Measurements from ENCODE around the gene PKP3.

The PKP3 gene

DNA sequence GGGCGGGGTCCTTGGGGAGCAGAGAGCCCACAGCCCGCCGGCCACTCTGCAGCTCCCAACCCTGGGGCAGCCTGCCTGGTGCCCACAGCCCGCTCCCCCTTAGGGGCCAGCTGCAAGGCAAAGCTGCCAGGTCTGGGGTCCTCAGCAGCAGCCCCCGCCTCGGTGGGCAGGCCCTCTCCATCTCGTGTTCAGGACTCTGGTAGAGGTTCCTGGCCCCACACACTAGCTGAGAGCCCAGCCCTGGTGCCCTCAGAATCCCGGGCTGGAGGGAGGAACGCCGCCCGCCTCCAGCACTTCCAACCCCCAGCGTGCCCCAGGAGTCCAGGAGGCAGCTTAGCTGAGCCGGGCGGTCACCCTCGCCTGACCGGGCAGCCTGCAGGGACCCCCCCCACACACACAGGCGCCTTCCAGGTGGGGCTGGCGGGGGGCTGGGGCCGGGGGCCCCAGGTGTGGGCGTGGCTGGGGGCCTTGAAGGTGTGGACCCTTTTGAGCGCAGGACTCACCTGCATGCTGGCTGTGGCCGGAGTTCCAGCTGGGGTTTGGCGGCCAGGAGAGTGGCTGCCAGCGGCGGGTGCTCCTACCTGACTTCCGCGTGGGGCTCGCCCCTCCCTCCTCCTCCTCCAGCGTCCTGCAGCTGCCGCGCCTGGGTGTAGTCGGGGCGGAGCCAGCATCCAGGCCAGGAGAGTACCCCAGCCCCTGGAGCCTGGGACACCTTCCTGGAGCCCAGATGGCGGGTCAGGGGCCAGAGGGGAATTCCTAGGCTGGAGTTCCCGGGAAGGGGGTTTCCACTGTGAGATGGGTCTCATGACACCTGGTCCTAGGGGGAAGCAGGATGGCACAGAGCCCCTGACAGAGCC lies 47.6 kb downstream of the PKP3 start, which contains the start of gene ANO9:
ANO9 (minus strand) TSS at position 594 of the 857 bp plus-strand sequence; CDS start at position 509, 85 bp downstream.
- DNase-seq (ENCODE audit: low read depth in 2 of 3, low spot score in 1 of 3): peak; percentile 24 to 56 (median 48)

DNA sequence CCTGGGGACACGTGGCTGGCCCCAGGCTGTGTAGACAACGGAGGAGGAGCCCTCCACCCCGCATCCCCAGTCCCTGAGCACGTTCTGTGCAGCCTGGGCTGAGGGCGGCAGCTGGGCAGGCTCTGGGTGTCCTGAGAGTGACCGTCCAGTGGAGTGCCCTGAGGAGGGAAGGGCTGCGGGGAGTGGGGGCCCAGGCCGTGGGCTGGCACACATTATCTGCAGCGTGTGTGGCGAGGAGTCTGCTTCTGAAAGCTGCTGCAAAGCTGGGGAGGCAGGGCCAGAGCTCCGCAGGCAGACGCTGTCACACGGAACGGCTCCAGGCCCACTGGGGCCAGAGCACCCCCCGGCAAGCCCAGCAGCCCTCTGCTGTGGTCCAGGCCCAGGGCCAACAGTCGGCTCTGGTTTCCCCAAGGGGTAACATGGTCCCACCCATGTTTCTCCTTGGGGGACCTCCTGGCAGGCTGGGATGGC lies 48.6 kb downstream of the PKP3 start:
- no peak for DNase-seq (ENCODE audit: low read depth in 2 of 3, low spot score in 1 of 3)

DNA sequence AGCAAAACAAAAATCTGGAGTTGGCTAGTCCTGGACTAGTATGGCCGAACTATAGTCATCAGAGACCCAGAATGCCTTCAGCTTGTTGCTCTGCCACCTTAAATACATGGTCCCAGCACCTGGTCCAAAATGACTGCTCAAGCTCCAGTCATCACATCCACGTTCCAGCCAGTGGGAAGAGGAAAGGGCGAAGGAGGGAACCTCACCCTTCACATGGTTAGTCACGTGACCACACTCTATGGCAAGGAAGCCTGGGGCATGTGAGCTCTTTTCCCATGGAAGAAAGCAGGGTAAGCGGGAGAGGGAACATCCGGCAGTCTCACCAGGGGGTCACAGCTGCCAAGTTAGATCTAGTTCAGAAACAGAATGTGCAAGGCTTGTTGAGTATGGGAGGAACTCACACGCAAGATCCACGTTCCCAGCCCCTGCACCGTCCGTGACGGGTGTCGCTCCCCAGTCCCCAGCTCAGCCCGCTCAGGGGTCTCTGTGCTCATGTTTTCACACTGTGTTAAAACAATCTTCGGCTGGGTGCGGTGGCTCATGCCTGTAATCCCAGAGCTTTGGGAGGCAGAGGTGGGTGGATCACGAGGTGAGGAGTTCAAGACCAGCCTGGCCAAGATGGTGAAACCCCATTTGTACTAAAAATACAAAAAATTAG lies 49.7 kb downstream of the PKP3 start:
- no peak for DNase-seq (ENCODE audit: low read depth in 2 of 3, low spot score in 1 of 3)

DNA sequence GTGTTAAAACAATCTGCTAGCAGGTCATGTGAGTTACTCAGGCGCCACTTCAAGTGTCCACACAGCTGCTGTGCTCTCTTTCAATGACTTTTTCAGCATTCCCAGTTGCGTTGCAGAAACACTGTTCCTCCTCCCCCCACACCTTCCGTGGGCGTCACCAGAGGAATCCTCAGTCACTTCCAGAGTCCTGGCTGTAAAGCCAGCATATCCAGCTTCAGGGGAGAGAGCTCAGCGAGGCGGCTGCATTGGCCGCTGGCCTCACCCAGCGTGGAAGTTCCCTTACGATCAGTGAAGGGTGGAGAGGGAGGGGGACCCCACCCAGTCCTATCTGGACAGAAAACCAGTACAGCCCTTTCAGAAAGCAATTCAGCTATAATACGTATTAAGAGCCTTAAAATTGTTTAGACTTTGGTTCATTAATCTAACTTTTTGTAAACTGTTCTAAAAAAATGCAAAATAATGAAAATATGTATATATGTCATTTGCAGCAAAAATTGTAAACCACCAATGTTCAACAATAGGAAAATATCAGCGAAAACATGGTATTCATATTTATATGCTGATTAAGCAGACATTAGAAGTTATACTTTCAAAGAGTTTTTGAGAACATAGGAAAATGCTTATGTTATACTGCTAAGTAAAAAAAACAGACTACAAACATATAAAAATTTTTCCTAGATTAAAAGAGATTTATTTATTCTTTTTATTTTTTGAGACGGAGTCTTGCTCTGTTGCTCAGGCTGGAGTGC lies 50.6 kb downstream of the PKP3 start:
- DNase-seq (ENCODE audit: low read depth in 2 of 3, low spot score in 1 of 3): no peak

DNA sequence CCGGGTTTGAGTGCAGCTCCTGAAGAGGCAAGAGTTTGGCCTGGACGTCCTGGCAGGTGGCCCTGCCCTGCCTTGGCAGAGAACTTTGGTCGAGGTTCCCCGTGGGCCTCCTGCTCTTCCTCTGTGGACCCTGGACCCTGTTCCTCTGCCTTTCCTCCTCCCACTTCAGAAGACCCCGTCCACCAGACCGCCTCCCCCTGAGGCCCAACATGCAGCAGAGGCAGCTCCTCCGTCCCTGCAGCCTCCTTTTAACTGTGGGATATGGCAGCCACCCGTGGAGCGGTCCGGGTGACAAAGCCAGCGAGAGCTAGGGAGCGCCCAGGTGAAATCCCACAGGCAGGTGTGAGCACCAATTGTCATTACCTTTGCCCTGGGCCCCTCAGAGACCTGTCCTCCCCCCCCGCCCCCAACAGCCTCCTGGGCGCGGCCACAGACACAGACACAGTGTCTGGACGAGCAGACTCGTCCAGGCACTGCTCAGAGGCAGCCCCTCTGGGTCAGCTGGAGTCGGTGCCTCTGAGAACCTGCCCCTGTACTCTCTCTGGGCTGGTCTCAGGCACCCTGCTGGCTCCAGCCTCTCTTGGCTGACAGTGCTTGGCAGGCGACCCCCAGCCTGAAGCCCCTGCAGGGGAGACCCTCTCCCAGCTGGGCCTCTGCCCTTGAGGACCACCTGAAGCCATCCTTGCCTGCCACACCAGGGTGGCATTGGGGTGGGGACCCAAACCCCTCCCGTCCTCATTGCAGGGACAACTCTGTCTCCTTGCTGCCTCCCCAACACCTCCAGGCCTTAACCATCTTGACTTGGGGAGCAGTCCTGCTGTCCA lies 52.0 kb downstream of the PKP3 start:
- DNase-seq (ENCODE audit: low read depth in 2 of 3, low spot score in 1 of 3): no peak

DNA sequence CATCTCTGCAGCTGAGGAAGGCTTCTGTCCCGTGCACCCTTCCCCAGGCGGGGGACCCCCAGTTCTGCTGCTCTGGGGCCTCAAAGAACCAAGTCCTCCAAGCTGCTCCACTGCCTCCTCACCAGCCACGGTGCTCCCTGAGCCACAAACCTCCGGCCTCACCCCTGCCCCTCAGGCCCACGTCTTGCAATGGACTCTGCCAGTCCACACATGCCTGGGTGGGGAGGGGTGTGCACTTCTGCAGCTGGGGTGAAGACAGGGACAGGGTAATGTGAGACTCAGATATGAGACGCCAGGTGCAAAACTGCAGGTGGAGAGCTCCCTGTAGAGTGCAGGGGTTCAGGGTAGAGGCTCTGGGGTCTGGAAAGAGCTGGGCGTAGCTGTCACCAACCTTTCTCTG lies 52.9 kb downstream of the PKP3 start:
- DNase-seq (ENCODE audit: low read depth in 2 of 3, low spot score in 1 of 3): no peak

DNA sequence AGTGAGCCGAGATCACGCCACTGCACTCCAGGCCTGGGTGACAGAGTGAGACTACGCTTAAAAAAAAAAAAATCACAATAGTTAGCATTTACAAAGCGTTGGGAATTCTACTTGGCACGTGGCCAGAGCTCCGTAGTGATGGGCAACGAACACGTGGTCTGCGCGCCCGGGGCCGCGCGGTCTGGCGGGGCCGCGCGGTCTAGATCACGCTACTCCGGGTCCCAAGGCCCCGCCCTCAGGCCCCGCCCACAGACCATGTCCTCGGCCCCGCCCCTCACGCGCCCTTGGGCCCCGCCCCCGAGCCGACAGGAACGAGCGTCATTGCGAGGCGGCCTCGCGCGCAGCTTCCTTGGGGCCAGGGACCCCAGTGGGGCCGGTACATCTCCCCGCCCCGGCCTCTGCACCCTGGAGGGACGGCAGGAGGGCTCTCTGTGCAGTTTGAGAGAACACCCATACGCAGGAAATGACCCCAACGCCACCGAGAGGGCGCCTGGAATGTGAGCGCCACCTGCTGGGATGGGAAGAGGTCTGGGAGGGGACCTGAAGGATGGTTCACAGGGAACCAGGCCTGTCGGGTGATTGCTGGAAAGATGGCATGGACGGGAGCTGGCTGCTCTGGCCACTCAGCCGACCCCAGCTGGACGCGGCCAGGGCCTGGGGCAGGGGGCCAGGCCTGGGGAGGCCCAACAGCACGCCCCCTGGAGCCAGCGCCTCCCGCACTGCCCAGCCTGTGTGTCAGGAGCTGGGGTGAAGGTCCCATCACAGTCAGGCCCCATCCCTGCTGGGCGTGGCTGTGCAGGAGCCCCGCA lies 54.1 kb downstream of the PKP3 start:
- peak; percentile 91 to 98 (median 98) for DNase-seq (ENCODE audit: low read depth in 2 of 3, low spot score in 1 of 3)

DNA sequence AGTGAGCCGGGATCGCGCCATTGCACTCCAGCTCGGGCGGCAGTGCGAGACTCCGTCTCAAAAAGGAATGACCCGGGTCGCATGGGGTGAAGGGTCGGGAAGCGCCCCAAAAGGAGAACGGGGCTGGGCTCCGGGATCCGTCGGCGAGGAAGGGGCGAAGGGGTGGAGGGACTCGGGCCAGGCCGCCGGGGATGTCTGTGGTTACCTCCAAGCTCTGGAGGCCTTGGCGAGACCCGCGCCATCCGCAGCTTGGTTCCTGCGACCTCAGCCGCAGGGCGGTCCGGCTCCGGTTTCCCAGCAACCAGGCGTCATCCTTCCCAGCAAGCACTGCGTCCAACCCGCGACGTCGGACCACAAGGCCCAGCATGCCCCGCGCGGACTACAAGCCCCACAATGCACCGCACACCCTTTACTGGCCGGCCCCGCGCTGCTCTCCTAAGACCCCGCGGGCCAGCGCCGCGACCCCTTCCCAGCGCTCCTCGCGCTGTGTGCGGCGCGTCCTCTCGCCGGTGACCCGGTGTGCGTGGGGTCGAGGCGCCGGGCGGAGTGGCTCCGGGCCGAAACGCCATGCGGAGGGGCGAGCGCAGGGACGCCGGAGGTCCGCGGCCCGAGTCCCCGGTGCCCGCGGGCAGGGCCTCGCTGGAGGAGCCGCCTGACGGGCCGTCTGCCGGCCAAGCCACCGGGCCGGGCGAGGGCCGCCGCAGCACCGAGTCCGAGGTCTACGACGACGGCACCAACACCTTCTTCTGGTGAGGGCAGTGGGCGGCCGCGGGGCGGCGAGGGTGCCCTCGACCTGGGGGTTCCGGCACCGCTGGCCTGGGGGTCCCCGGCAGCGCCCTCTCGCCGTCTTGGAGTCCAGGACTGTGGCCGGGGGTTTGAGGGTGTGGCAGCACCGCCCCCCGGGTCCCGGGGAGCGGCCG lies 56.1 kb downstream of the PKP3 start, which contains the start of gene PTDSS2:
PTDSS2 (plus strand) TSS at position 391 of the 920 bp plus-strand sequence; CDS start at position 568, 177 bp downstream.
- DNase-seq (ENCODE audit: low read depth in 2 of 3, low spot score in 1 of 3): peak; percentile 90 to 94 (median 92)

DNA sequence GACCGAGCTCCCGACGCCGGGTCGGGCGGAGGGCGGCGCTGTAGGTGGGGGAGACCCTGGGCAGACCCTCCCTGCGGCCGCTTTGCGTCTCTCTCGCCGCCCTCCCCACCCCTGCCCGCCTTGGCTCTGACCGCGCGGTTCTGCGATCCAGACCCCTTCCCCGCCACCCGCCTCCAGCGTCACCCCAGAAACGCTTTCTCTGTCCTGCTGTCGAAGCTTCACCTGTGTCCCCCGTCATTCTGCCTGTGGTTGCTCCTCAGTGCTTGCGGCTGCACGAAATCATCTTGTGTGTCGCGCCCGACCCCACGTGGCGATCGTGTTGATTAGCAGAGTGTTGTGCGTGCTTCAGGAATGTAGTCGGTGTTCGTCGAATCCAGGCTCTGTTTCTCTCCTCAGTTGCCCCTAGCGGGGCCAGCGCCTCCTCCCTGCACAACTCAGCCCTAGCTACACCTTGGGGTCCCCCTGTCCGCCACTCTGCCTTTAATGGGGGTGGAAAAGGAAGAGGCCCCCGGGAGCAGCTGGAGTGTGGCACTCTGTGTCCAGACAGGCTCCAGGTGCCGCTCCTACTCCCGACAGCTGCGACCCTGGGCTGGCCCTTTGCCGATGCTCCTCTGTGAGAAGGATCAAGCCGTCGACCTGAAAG lies 56.9 kb downstream of the PKP3 start:
- peak; percentile 42 to 58 (median 48) for DNase-seq (ENCODE audit: low read depth in 2 of 3, low spot score in 1 of 3)

DNA sequence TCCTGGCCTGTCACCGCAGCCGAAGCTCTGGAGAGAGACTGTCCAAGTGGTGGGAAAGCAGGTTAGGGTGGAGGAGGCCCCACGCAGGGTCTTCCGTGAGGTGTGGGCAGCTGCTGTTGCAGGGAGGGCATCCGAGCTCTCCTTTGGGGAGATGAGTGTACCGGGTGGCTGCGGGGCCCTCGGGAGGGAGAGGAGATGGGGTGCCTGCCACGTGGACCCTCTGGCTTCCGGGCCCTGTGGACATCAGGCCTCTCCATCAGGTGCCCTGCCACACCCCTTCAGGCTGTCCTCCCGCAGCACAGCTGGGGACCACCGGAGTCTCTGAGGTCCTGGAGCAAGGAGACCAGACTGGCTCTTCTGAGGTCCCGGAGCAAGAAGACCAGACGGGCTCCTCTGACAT lies 57.7 kb downstream of the PKP3 start:
- DNase-seq (ENCODE audit: low read depth in 2 of 3, low spot score in 1 of 3): no peak

DNA sequence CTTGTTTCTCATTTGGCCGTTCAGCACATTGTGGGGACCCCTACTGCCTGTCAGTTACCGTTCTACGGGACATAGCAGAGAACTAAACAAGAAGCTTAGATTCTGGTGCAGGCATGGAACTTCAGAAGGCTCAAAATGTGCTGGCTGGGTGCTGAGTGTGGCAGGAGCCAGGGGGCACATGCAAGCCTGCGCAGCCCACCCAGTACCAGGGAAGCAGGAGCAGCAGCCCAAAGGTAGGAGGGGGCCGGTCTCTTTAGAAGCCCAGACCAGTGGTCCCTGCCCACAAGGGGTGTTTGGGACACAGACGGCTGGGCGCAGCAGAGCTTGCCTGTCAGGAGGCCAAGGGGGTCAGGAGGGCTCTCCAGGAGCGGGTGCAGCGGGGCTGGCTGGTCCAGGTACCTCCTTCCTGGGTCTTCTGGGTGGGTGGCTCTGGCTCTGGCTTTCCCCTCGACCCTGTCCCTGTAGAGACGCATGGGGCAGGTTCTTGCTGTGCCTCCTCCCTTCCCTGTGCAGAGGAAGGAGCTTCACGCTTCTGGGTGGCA lies 58.3 kb downstream of the PKP3 start:
- no peak for DNase-seq (ENCODE audit: low read depth in 2 of 3, low spot score in 1 of 3)

DNA sequence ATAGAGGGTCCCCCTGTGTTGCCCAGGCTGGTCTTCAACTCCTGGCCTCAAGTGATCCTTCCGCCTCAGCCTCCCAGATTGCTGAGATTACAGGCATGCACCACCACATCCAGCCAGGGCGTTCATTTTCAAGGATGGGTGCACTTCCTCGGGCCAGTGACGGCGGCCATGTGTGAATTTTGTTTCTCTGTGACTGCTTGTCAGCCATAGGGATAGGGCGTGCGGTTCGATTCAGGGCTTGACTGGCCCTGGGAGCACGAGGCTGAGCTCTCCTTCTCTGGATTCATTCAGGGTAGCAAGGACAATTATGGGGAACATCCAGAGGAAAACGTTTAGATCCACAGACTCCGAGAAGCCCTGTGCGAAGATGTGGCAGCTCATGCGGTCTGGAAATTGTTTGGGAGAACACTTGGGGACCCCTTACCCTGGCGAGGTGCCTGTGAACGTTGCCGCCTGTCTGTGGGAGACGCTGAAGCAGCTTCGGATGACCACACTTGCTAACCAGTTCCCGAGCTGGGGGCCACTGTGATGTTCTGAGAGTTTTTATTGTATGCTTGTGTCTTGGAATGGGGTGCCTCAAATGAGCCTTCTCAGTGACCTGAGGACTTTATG lies 59.0 kb downstream of the PKP3 start:
- no peak for DNase-seq (ENCODE audit: low read depth in 2 of 3, low spot score in 1 of 3)

DNA sequence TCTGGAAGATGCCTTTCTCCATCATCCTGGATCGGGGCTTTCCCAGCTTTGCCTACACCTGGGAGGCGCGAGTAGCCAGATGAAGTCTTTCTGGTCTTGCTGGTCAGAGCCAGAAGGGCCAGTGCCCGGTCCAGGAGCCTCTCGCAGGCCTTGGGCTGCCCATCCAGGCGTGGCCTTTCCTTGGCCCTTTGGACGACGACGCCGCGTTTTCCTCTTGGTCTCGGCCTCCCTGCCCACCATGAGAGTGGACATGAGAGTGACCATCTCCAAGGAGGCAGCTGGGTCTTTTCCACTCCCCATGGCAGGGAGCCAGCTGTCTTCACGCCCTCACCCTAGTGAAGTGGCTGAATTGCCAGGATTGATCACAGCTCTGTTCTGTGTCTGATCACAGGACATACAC lies 59.6 kb downstream of the PKP3 start:
- no peak for DNase-seq (ENCODE audit: low read depth in 2 of 3, low spot score in 1 of 3)

DNA sequence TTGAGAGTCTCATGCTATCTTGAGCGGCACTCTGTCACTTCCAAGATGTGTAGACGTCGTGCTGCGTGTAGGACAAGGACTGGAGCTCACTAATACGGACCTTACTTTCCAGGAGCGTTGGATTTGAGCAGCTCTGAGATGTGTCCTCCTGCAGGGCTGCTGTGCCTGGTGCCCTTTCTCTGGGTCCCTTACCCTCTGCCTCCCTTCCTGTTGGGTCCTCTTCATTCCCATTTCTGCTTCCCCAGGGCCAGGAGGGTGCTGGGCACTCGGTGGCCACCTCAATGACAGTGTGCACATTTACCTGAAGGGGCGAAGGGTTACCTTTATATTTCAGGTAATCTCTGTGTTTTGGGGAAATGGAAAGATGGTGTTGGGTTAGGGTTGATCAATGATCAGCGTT lies 60.0 kb downstream of the PKP3 start:
- no peak for DNase-seq (ENCODE audit: low read depth in 2 of 3, low spot score in 1 of 3)
